GM23338 (cell line): ENCODE data around the gene ACTA2. TPM values are rescaled to one million over a fixed set of nuclear protein-coding genes. Genes with fewer than 3 reads are reported as not detected.

Source experiments
- ATAC-seq: fragments of 200-7000 bp; cut with Tn5 transposase; 3 replicates; pipeline ENCODE4 v1.9.1; 2020
- DNase-seq: peaks from one replicate; pipeline ENCODE4 v3.0.0-alpha.2; 2015; ENCODE audit warnings: low spot score
- H2AFZ ChIP-seq: fragments of 200-600 bp; sonication (generic); 2 replicates; pipeline ENCODE4 v1.8.0; 2016; ENCODE audit warnings: antibody characterized with exemption, mild to moderate bottlenecking, moderate library complexity
- H3F3A ChIP-seq: fragments of 200-600 bp; sonication (generic); replicated peaks from 2 replicates; pipeline ENCODE4 v1.8.0; 2017; ENCODE audit warnings: antibody characterized with exemption, mixed run types, low read depth
- H3K27ac ChIP-seq: fragments of 200-600 bp; sonication (generic); 2 replicates; pipeline ENCODE4 v1.6.1; 2016; ENCODE audit warnings: low read depth
- H3K27me3 ChIP-seq: fragments of 200-600 bp; sonication (generic); 2 replicates; pipeline ENCODE4 v1.8.0; 2016; ENCODE audit warnings: mild to moderate bottlenecking, mixed run types, moderate library complexity; ENCODE audit not compliant: insufficient read depth
- H3K36me3 ChIP-seq: fragments of 200-600 bp; sonication (generic); 2 replicates; pipeline ENCODE4 v1.8.0; 2016; ENCODE audit warnings: mild to moderate bottlenecking; ENCODE audit not compliant: insufficient read depth
- H3K4me1 ChIP-seq: fragments of 200-600 bp; sonication (generic); 2 replicates; pipeline ENCODE4 v1.8.0; 2016; ENCODE audit warnings: mild to moderate bottlenecking, moderate library complexity; ENCODE audit not compliant: insufficient read depth
- H3K4me2 ChIP-seq: fragments of 200-600 bp; sonication (generic); 2 replicates; pipeline ENCODE4 v1.7.1; 2017; ENCODE audit warnings: mixed run types
- H3K4me3 ChIP-seq: fragments of 200-600 bp; sonication (generic); 2 replicates; pipeline ENCODE4 v1.6.1; 2016; ENCODE audit warnings: mixed run types
- H3K79me2 ChIP-seq: fragments of 200-600 bp; sonication (generic); replicated peaks from 2 replicates; pipeline ENCODE4 v1.8.0; 2017; ENCODE audit warnings: mild to moderate bottlenecking; ENCODE audit not compliant: insufficient read depth
- H3K9me2 ChIP-seq: fragments of 200-600 bp; sonication (generic); 2 replicates; pipeline ENCODE4 v1.8.0; 2017; ENCODE audit not compliant: insufficient read depth
- H4K20me1 ChIP-seq: fragments of 200-600 bp; sonication (generic); replicated peaks from 2 replicates; pipeline ENCODE4 v1.8.0; 2017; ENCODE audit warnings: mild to moderate bottlenecking; ENCODE audit not compliant: insufficient read depth
- H3K27ac Mint-ChIP-seq: 2 replicates; pipeline ENCODE4 v1.8.0; 2020; ENCODE audit warnings: inconsistent platforms, mild to moderate bottlenecking, moderate library complexity, mixed read lengths
- H3K27me3 Mint-ChIP-seq: 3 replicates; pipeline ENCODE4 v1.8.0; 2022; ENCODE audit warnings: low read depth, mild to moderate bottlenecking, moderate library complexity, mixed read lengths, inconsistent platforms; ENCODE audit not compliant: insufficient read depth, poor library complexity
- H3K36me3 Mint-ChIP-seq: 3 replicates; pipeline ENCODE4 v1.8.0; 2021; ENCODE audit warnings: low read depth, mild to moderate bottlenecking, inconsistent platforms, moderate library complexity, mixed read lengths
- H3K4me1 Mint-ChIP-seq: 3 replicates; pipeline ENCODE4 v1.8.0; 2020; ENCODE audit warnings: mild to moderate bottlenecking, inconsistent platforms, mixed read lengths
- H3K4me3 Mint-ChIP-seq: 3 replicates; pipeline ENCODE4 v1.8.0; 2021; ENCODE audit warnings: moderate library complexity, mild to moderate bottlenecking, inconsistent platforms, mixed read lengths
- H3K9me3 Mint-ChIP-seq: 3 replicates; pipeline ENCODE4 v1.8.0; 2020; ENCODE audit warnings: moderate library complexity, mild to moderate bottlenecking, inconsistent platforms, mixed read lengths
- CREB1 ChIP-seq: fragments of 250-450 bp; sonication (Bioruptor Pico); IDR thresholded peaks from 2 replicates; pipeline ENCODE4 v1.5.0; 2020; ENCODE audit warnings: low read depth, mild to moderate bottlenecking, moderate library complexity
- EZH2 ChIP-seq: fragments of 200-600 bp; sonication (generic); IDR thresholded peaks from one replicate; pipeline ENCODE4 v1.8.0; 2017; ENCODE audit warnings: antibody characterized with exemption, mild to moderate bottlenecking, low read depth; ENCODE audit not compliant: unreplicated experiment
- EZH2phosphoT487 ChIP-seq: fragments of 200-600 bp; sonication (generic); IDR thresholded peaks from one replicate; pipeline ENCODE4 v1.8.1; 2018; ENCODE audit warnings: antibody characterized with exemption; ENCODE audit not compliant: unreplicated experiment
- JUNB ChIP-seq: IDR thresholded peaks from one replicate; pipeline ENCODE4 v1.6.1; 2016; ENCODE audit warnings: antibody characterized with exemption; ENCODE audit not compliant: unreplicated experiment
- NANOG ChIP-seq: IDR thresholded peaks from 2 replicates; pipeline ENCODE4 v1.6.1; 2016; ENCODE audit warnings: antibody characterized with exemption, borderline replicate concordance
- POLR2AphosphoS5 ChIP-seq: IDR thresholded peaks from 2 replicates; pipeline ENCODE4 v1.6.1; 2016; ENCODE audit warnings: antibody characterized with exemption, low read depth
- STAT1 ChIP-seq: IDR thresholded peaks from one replicate; pipeline ENCODE4 v1.6.1; 2016; ENCODE audit warnings: antibody characterized with exemption; ENCODE audit not compliant: unreplicated experiment
- ZNF114 ChIP-seq: fragments of 250-450 bp; sonication (Bioruptor Pico); IDR thresholded peaks from 2 replicates; pipeline ENCODE4 v1.5.0; 2020; ENCODE audit warnings: mild to moderate bottlenecking, moderate library complexity
- ZNF331 ChIP-seq: fragments of 250-450 bp; sonication (Bioruptor Pico); IDR thresholded peaks from 2 replicates; pipeline ENCODE4 v1.5.0; 2020; ENCODE audit warnings: low read depth, mild to moderate bottlenecking, moderate library complexity
- polyA plus RNA-seq: library from polyadenylated mRNA; unstranded; fragments of >200 nt; fragmentation: Nextera tagmentation; extraction: Ambion mirVana; gene quantifications from 2 replicates; pipeline ENCODE4 v1.2.1, GENCODE V29; 2016
- total RNA-seq: library from RNA; depleted of rRNA; stranded (reverse); fragments of >200 nt; shearing (Covaris generic); gene quantifications from 2 replicates; pipeline ENCODE4 v1.2.3, GENCODE V29; 2014
- TF ChIP-seq, protein P1 (sequence below): IDR thresholded peaks from 2 replicates; pipeline ENCODE4 v1.6.1; 2016; ENCODE audit warnings: antibody characterized with exemption
- TF ChIP-seq, protein P2 (sequence below): fragments of 250-450 bp; sonication (Bioruptor Pico); IDR thresholded peaks from 2 replicates; pipeline ENCODE4 v1.5.0; 2020; ENCODE audit warnings: mild to moderate bottlenecking, moderate library complexity
- TF ChIP-seq, protein P3 (sequence below): IDR thresholded peaks from one replicate; pipeline ENCODE4 v1.6.1; 2018; ENCODE audit warnings: antibody characterized with exemption; ENCODE audit not compliant: unreplicated experiment
- TF ChIP-seq, protein P4 (sequence below), 2 experiments: fragments of 200-600 bp in 1 of 2; sonication (generic) in 1 of 2; conservative IDR thresholded peaks; 2 replicates each; pipeline versions ENCODE4 v1.5.1 to v1.6.1; 2016 to 2017; ENCODE audit warnings: antibody characterized with exemption in 2 of 2, low read depth in 2 of 2, mild to moderate bottlenecking in 2 of 2, moderate library complexity in 1 of 2

Gene ACTA2
- total and polyA plus RNA-seq, 2 experiments from 2014 or later: 3.4 to 9.4 TPM

DNA sequence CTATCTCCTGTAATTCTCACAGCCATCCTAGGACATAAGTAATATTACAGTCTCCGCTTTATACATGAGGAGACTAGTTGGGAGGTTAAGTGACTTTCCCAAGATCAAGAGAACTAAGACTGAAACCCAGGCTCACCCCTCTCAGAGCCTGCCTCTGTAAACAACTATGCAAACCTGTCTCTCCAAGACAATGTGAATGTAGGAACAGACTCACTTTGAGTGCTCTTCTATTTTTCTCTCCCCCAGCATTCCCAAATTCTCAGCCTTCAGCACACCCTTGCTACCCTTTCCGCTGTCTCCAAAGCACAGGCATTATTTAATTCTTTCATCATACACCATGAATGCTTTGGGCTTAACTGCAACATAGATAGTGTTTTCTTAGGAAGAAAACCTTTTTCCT is 13.6 kb downstream of the ACTA2 start:
- Mint-ChIP-seq H3K4me3 (no peak overlapping the region), H3K27me3 (peaks cover 3% of the 10 kb centered on the region), H3K4me1 (peaks cover 4% of the 10 kb centered on the region), H3K27ac (no peak overlapping the region), H3K36me3 (no peaks in the 10 kb centered on the region), H3K9me3 (no peaks in the 10 kb centered on the region)
- Histone ChIP-seq H3K27ac (no peak overlapping the region), H3F3A (no peaks in the 10 kb centered on the region), H3K36me3 (no peaks in the 10 kb centered on the region), H2AFZ (no peak overlapping the region), H3K4me1 (0 out of 2 replicates have a peak, but pooled peaks cover 4% of the 10 kb centered on the region), H3K4me3 (no peak overlapping the region), H3K27me3 (no peaks in the 10 kb centered on the region), H3K9me2 (no peaks in the 10 kb centered on the region), H3K79me2 (no peaks in the 10 kb centered on the region), H4K20me1 (no peaks in the 10 kb centered on the region), H3K4me2 (no peak overlapping the region)
- DNase-seq: no peak
- TF ChIP-seq ZNF114 (CRISPR knock-in tag): no peak
- TF ChIP-seq, protein P1, sequence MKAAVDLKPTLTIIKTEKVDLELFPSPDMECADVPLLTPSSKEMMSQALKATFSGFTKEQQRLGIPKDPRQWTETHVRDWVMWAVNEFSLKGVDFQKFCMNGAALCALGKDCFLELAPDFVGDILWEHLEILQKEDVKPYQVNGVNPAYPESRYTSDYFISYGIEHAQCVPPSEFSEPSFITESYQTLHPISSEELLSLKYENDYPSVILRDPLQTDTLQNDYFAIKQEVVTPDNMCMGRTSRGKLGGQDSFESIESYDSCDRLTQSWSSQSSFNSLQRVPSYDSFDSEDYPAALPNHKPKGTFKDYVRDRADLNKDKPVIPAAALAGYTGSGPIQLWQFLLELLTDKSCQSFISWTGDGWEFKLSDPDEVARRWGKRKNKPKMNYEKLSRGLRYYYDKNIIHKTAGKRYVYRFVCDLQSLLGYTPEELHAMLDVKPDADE: no peak
- TF ChIP-seq, protein P2, sequence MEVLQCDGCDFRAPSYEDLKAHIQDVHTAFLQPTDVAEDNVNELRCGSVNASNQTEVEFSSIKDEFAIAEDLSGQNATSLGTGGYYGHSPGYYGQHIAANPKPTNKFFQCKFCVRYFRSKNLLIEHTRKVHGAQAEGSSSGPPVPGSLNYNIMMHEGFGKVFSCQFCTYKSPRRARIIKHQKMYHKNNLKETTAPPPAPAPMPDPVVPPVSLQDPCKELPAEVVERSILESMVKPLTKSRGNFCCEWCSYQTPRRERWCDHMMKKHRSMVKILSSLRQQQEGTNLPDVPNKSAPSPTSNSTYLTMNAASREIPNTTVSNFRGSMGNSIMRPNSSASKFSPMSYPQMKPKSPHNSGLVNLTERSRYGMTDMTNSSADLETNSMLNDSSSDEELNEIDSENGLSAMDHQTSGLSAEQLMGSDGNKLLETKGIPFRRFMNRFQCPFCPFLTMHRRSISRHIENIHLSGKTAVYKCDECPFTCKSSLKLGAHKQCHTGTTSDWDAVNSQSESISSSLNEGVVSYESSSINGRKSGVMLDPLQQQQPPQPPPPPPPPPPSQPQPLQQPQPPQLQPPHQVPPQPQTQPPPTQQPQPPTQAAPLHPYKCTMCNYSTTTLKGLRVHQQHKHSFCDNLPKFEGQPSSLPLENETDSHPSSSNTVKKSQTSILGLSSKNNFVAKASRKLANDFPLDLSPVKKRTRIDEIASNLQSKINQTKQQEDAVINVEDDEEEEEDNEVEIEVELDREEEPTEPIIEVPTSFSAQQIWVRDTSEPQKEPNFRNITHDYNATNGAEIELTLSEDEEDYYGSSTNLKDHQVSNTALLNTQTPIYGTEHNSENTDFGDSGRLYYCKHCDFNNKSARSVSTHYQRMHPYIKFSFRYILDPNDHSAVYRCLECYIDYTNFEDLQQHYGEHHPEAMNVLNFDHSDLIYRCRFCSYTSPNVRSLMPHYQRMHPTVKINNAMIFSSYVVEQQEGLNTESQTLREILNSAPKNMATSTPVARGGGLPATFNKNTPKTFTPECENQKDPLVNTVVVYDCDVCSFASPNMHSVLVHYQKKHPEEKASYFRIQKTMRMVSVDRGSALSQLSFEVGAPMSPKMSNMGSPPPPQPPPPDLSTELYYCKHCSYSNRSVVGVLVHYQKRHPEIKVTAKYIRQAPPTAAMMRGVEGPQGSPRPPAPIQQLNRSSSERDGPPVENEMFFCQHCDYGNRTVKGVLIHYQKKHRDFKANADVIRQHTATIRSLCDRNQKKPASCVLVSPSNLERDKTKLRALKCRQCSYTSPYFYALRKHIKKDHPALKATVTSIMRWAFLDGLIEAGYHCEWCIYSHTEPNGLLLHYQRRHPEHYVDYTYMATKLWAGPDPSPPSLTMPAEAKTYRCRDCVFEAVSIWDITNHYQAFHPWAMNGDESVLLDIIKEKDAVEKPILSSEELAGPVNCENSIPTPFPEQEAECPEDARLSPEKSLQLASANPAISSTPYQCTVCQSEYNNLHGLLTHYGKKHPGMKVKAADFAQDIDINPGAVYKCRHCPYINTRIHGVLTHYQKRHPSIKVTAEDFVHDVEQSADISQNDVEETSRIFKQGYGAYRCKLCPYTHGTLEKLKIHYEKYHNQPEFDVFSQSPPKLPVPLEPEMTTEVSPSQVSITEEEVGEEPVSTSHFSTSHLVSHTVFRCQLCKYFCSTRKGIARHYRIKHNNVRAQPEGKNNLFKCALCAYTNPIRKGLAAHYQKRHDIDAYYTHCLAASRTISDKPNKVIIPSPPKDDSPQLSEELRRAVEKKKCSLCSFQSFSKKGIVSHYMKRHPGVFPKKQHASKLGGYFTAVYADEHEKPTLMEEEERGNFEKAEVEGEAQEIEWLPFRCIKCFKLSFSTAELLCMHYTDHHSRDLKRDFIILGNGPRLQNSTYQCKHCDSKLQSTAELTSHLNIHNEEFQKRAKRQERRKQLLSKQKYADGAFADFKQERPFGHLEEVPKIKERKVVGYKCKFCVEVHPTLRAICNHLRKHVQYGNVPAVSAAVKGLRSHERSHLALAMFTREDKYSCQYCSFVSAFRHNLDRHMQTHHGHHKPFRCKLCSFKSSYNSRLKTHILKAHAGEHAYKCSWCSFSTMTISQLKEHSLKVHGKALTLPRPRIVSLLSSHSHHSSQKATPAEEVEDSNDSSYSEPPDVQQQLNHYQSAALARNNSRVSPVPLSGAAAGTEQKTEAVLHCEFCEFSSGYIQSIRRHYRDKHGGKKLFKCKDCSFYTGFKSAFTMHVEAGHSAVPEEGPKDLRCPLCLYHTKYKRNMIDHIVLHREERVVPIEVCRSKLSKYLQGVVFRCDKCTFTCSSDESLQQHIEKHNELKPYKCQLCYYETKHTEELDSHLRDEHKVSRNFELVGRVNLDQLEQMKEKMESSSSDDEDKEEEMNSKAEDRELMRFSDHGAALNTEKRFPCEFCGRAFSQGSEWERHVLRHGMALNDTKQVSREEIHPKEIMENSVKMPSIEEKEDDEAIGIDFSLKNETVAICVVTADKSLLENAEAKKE: no peak
- no peak for TF ChIP-seq EZH2phosphoT487
- no peak for TF ChIP-seq CREB1 (CRISPR knock-in tag)
- TF ChIP-seq POLR2AphosphoS5: no peak
- no peak for TF ChIP-seq STAT1
- TF ChIP-seq, protein P3, sequence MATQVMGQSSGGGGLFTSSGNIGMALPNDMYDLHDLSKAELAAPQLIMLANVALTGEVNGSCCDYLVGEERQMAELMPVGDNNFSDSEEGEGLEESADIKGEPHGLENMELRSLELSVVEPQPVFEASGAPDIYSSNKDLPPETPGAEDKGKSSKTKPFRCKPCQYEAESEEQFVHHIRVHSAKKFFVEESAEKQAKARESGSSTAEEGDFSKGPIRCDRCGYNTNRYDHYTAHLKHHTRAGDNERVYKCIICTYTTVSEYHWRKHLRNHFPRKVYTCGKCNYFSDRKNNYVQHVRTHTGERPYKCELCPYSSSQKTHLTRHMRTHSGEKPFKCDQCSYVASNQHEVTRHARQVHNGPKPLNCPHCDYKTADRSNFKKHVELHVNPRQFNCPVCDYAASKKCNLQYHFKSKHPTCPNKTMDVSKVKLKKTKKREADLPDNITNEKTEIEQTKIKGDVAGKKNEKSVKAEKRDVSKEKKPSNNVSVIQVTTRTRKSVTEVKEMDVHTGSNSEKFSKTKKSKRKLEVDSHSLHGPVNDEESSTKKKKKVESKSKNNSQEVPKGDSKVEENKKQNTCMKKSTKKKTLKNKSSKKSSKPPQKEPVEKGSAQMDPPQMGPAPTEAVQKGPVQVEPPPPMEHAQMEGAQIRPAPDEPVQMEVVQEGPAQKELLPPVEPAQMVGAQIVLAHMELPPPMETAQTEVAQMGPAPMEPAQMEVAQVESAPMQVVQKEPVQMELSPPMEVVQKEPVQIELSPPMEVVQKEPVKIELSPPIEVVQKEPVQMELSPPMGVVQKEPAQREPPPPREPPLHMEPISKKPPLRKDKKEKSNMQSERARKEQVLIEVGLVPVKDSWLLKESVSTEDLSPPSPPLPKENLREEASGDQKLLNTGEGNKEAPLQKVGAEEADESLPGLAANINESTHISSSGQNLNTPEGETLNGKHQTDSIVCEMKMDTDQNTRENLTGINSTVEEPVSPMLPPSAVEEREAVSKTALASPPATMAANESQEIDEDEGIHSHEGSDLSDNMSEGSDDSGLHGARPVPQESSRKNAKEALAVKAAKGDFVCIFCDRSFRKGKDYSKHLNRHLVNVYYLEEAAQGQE: no peak
- TF ChIP-seq JUNB: no peak
- TF ChIP-seq NANOG: no peak
- no peak for TF ChIP-seq ZNF331
- TF ChIP-seq, protein P4, sequence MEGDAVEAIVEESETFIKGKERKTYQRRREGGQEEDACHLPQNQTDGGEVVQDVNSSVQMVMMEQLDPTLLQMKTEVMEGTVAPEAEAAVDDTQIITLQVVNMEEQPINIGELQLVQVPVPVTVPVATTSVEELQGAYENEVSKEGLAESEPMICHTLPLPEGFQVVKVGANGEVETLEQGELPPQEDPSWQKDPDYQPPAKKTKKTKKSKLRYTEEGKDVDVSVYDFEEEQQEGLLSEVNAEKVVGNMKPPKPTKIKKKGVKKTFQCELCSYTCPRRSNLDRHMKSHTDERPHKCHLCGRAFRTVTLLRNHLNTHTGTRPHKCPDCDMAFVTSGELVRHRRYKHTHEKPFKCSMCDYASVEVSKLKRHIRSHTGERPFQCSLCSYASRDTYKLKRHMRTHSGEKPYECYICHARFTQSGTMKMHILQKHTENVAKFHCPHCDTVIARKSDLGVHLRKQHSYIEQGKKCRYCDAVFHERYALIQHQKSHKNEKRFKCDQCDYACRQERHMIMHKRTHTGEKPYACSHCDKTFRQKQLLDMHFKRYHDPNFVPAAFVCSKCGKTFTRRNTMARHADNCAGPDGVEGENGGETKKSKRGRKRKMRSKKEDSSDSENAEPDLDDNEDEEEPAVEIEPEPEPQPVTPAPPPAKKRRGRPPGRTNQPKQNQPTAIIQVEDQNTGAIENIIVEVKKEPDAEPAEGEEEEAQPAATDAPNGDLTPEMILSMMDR (conservative IDR thresholded peaks at IDR 0.05; ENCODE audit: low read depth in 2 of 2): no peak
- no peak for TF ChIP-seq EZH2
- no peak for ATAC-seq
